Activated T-helper 17 cell treated with anti-CD3 and anti-CD28 coated beads, Interleukin-2, amount 50 U/mL, for 72 hours (primary cell): Measurements from ENCODE around the gene PHYKPL. TPM values are rescaled to one million over a fixed set of nuclear protein-coding genes. Genes with fewer than 3 reads are reported as not detected.

Experiments
- ATAC-seq: fragments of 150-1000 bp; cut with Tn5 transposase; replicated peaks from 2 replicates; pipeline ENCODE4 v1.10.0; 2021; ENCODE audit warnings: mild to moderate bottlenecking, moderate library complexity
- H3K27ac Mint-ChIP-seq: one replicate; pipeline ENCODE4 v1.8.0; 2022; ENCODE audit warnings: mixed read lengths
- H3K27me3 Mint-ChIP-seq: one replicate; pipeline ENCODE4 v1.8.0; 2022; ENCODE audit warnings: mixed read lengths
- H3K36me3 Mint-ChIP-seq: one replicate; pipeline ENCODE4 v1.8.0; 2022; ENCODE audit warnings: low read depth, mild to moderate bottlenecking, mixed read lengths
- H3K4me1 Mint-ChIP-seq: one replicate; pipeline ENCODE4 v1.8.0; 2022; ENCODE audit warnings: mixed read lengths
- H3K4me3 Mint-ChIP-seq: one replicate; pipeline ENCODE4 v1.8.0; 2022; ENCODE audit warnings: mild to moderate bottlenecking, mixed read lengths
- H3K9me3 Mint-ChIP-seq: one replicate; pipeline ENCODE4 v1.8.0; 2022; ENCODE audit warnings: mixed read lengths
- total RNA-seq, 2 donors: library from RNA; stranded (reverse); gene quantifications; one replicate each; pipeline ENCODE4 v1.2.3, GENCODE V29; 2022

Gene PHYKPL
- total RNA-seq, 2 donors from 2014 or later = 91.9 to 112 TPM

GRCh38 chr5:178214160-178214803, 18.3 kb downstream of the PHYKPL start:
- Mint-ChIP-seq H3K4me3 (no peak overlapping the region), H3K9me3 (no peaks in the 10 kb centered on the region), H3K27me3 (no peaks in the 10 kb centered on the region), H3K27ac (peak overlapping the region; percentile 85), H3K4me1 (peaks cover 13% of the 10 kb centered on the region), H3K36me3 (peaks cover 100% of the 10 kb centered on the region)
- ATAC-seq = no peak

DNA sequence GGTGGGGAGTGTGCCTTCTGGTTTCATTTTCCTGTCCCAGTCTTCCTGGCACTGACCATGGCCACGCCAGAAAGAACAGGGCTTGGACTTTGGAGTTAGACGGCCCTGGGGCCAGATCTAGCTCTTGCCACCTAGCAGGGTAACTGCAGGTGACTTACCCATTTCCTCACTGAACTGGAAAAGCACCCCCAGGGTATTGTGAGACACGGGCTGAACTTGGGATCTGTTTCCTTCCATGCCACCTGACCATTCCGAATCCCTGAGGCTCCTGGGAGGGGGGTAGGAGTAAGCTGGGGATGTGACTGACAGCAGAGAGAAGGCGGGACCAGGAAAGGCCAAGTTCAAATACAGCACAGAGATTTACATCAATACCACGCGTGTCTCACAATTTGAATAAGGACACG, 18.9 kb downstream of the PHYKPL start:
- Mint-ChIP-seq H3K9me3 (no peaks in the 10 kb centered on the region), H3K27ac (peak overlapping the region; percentile 85), H3K4me3 (no peak overlapping the region), H3K27me3 (no peaks in the 10 kb centered on the region), H3K4me1 (peaks cover 17% of the 10 kb centered on the region), H3K36me3 (peaks cover 100% of the 10 kb centered on the region)
- ATAC-seq = no peak

DNA sequence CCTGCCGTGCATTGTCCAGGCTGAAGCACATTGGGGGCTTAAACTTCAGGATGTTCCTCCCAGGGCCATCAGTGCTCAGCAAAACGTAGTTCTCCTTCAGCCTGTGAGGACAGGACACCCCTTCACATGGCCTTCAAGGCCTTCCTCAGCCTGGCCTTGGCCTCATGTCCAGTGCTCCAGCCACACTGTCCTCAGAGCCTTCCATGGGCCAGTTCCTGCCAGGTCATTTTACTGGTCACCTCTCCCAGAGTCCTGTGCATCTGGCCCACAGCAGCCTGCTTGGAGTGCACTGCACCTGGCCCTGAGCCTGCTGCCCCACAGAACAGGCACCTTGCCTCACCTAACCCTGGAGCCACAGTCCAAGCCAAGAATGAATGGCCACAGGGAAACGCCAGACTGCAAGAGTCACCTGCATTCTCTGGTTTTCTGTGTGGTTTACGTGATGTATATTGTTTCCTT, 19.6 kb downstream of the PHYKPL start:
- H3K27ac Mint-ChIP-seq = peak overlapping the region; percentile 85

DNA sequence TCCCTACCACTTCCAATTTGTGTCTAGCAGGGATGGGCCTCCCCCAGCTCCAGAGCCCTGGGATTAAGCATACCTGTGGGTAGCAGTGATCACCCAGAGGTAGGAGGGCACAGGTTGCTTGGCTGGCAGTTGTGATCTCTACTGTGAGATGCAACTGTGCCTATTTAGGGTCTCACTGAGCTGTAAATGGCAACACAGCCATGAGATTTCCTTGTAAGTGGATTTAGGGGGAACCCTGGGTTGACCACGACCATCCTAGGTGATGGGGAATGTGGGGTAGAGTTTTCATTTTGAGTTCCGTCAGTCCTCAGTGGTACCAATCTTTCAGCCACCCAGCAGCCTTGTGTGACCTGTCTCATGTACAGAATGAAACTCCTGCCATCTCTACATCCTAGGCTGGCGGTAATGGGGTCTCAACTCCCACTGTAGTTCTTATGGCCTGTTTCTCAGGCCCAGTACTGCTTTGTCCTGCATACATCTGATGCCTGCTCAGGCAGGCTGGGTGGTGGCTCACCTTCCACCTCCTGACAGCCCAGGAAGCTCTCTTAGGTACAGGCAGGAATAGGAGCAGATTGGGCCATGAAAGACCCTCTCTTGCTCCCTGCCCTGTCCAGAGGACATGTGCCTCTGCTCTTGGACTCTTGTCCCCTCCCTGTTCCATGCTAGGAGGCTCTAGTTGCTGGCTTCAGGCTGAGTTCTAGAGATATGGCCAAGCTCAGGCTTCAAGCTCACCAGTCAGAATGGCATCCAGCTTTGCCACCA, 20.2 kb downstream of the PHYKPL start:
- ATAC-seq = no peak
- Mint-ChIP-seq H3K4me3 (no peak overlapping the region), H3K9me3 (no peaks in the 10 kb centered on the region), H3K4me1 (peaks cover 24% of the 10 kb centered on the region), H3K27ac (peak overlapping the region; percentile 85), H3K36me3 (peaks cover 100% of the 10 kb centered on the region), H3K27me3 (no peaks in the 10 kb centered on the region)

More for the DNA sequence above, 19.6 kb downstream of the PHYKPL start:
- Mint-ChIP-seq H3K4me3 (no peak overlapping the region), H3K36me3 (peaks cover 100% of the 10 kb centered on the region), H3K9me3 (no peaks in the 10 kb centered on the region), H3K27me3 (no peaks in the 10 kb centered on the region), H3K4me1 (peaks cover 21% of the 10 kb centered on the region)
- ATAC-seq = peak; percentile 13

DNA sequence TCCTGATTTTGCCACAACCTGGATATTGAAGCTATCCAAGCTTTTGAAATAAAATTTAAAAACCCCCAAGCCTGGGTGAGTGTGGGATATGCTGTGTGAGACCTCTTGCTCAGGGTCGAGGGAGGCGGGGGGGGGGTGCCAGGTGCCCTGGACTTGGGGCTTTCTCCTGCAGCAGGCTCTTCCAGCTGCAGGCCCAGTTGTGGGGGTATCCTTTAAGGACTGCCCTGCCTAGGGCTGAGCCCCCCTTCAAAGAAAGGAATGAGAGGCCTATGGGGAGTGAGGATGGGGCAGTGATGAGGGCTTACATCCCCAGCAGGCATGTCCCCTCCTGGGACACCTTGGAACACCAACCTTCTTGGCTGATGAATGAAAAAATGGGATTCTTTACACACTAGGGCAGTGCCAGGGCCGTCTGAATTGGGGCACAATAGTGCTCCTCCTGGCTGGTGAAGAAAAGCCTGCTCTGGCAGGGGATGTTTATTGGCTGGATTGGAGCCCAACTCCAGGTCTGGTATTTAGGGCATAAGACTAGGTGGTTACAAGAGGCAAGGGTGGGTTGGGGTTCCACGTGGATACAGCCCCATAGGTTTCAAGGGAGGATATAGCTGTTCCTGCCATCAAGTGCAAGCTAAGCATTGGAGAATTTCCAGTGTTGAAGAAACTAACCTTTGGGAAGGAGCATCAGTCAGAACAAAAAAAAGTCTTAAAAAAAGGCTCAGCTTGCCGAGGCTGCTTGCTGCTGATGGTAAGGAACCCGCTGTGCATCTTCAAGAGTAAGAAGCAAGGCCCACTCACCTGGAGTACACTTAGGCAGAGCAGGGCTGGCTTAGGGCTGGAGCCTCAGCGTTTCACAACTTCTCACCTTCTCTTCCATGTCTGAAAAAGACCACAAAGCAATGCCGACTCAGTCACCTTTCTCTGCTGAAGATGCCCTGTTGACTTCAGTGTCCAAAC, 21.2 kb downstream of the PHYKPL start:
- Mint-ChIP-seq H3K36me3 (peaks cover 100% of the 10 kb centered on the region), H3K4me1 (peaks cover 33% of the 10 kb centered on the region), H3K27me3 (no peaks in the 10 kb centered on the region), H3K4me3 (no peak overlapping the region), H3K27ac (peak overlapping the region; percentile 85), H3K9me3 (no peaks in the 10 kb centered on the region)
- ATAC-seq = no peak

DNA sequence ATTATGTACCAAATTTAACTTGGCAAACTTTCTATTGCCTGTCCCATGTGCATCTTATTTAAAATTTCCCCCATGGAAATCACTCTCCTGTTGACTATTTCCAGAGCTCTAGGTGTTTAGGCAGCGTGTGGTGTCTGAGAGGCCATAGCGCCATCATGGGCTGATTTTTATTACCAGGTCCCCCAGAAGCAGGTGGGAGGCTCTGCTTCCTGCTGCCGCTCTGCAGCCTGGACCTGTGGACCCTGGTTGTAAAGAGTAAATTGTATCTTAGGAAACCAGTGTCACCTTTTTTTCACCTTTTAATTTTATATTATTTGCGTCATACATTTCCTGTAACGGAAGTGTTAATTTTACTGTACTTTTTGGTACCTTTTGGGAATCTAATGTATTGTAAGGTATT, 21.9 kb downstream of the PHYKPL start:
- H3K4me3 Mint-ChIP-seq = no peak overlapping the region
- no peak for ATAC-seq

GRCh38 chr5:178210073-178210535, 22.5 kb downstream of the PHYKPL start:
- Mint-ChIP-seq H3K36me3 (peaks cover 99% of the 10 kb centered on the region), H3K27ac (peak overlapping the region; percentile 39), H3K4me1 (peaks cover 40% of the 10 kb centered on the region), H3K4me3 (no peak overlapping the region), H3K9me3 (no peaks in the 10 kb centered on the region), H3K27me3 (no peaks in the 10 kb centered on the region)
- no peak for ATAC-seq

More for the DNA sequence above, 21.9 kb downstream of the PHYKPL start:
- peak overlapping the region; percentile 85 for H3K27ac Mint-ChIP-seq
- H3K9me3 Mint-ChIP-seq = no peaks in the 10 kb centered on the region
- no peaks in the 10 kb centered on the region for H3K27me3 Mint-ChIP-seq
- peaks cover 40% of the 10 kb centered on the region for H3K4me1 Mint-ChIP-seq
- H3K36me3 Mint-ChIP-seq = peaks cover 100% of the 10 kb centered on the region

DNA sequence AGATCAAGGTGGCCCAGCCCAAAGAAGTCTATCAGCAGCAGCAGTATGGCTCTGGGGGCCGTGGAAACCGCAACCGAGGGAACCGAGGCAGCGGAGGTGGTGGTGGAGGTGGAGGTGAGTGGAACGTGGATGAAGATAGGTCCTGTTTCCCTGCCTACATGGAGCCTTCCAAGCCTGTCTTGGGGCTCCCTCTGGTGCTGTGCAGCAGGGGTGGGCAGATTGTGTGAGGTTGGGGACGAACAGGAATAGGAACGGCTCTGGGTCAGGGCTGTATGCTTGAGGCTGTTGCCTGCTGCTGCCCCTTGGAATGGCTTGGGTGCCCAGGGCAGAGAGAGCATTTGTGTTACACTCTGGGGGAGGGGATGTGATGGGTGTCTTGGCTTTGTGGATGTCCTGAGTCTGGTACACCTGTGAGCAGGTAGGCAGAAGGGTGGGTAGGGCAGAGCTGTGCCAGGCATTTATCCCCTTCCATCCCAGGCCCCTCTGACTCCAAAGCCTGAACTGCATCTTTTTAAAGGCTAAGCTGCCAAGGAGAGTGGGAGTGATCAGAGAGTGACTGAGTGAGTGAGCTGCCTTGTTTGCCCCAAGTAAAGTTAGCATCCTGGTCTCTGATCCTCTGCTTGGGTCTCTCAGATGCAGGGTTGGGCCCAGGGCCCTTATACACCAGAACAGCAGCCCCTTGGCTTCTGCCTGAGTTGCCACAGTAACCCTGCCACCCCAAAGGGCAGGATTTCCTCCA, 23.1 kb downstream of the PHYKPL start:
- Mint-ChIP-seq H3K9me3 (no peaks in the 10 kb centered on the region), H3K27ac (peak overlapping the region; percentile 39), H3K4me3 (peak overlapping the region; percentile 18), H3K36me3 (peaks cover 95% of the 10 kb centered on the region), H3K27me3 (no peaks in the 10 kb centered on the region), H3K4me1 (peaks cover 40% of the 10 kb centered on the region)
- no peak for ATAC-seq

- Mint-ChIP-seq H3K27ac (peak overlapping the region; percentile 92), H3K36me3 (peaks cover 92% of the 10 kb centered on the region)
Observed at GRCh38 chr5:178208540-178209227, 23.9 kb downstream of the PHYKPL start.

GRCh38 chr5:178207917-178208280, 24.7 kb downstream of the PHYKPL start:
- Mint-ChIP-seq H3K4me1 (peaks cover 39% of the 10 kb centered on the region), H3K4me3 (peak overlapping the region; percentile 92), H3K27ac (peak overlapping the region; percentile 92), H3K36me3 (peaks cover 84% of the 10 kb centered on the region), H3K27me3 (no peaks in the 10 kb centered on the region), H3K9me3 (no peaks in the 10 kb centered on the region)
- no peak for ATAC-seq

More at GRCh38 chr5:178208540-178209227, 23.9 kb downstream of the PHYKPL start:
- peaks cover 41% of the 10 kb centered on the region for H3K4me1 Mint-ChIP-seq
- ATAC-seq = no peak
- no peaks in the 10 kb centered on the region for H3K27me3 Mint-ChIP-seq
- H3K9me3 Mint-ChIP-seq = no peaks in the 10 kb centered on the region
- peak overlapping the region; percentile 18 for H3K4me3 Mint-ChIP-seq

GRCh38 chr5:178207183-178207916, 25.3 kb downstream of the PHYKPL start:
- no peaks in the 10 kb centered on the region for H3K27me3 Mint-ChIP-seq
- H3K27ac Mint-ChIP-seq = peak overlapping the region; percentile 92
- H3K4me3 Mint-ChIP-seq = peak overlapping the region; percentile 92
- H3K36me3 Mint-ChIP-seq = peaks cover 79% of the 10 kb centered on the region
- H3K9me3 Mint-ChIP-seq = no peaks in the 10 kb centered on the region
- peaks cover 39% of the 10 kb centered on the region for H3K4me1 Mint-ChIP-seq
- ATAC-seq = no peak

- H3K4me3 Mint-ChIP-seq = peak overlapping the region; percentile 92
- peak overlapping the region; percentile 92 for H3K27ac Mint-ChIP-seq
- H3K36me3 Mint-ChIP-seq = peaks cover 70% of the 10 kb centered on the region
- no peaks in the 10 kb centered on the region for H3K9me3 Mint-ChIP-seq
- no peak for ATAC-seq
- H3K27me3 Mint-ChIP-seq = no peaks in the 10 kb centered on the region
- peaks cover 39% of the 10 kb centered on the region for H3K4me1 Mint-ChIP-seq
Observed at GRCh38 chr5:178206166-178207101, 26.2 kb downstream of the PHYKPL start.
